ENCODE results near the gene GPATCH3. TPM values are rescaled to one million over a fixed set of nuclear protein-coding genes. Genes with fewer than 3 reads are reported as not detected.
A peak's percentile ranks its signal among the peaks of the same experiment; 100 is the strongest.
"Not testable (repeated sequence)": the region's sequence is repeated elsewhere in the genome, so short reads cannot be mapped to it uniquely, and the experiment has no call there.

GPATCH3 gene
- 21.2 and 23.9 TPM in 2 replicates for total RNA-seq
- long read RNA-seq, transcript GPATCH3-201 (7 exons, 2,123 nt): major isoform, 66 of 76 reads
- long read RNA-seq, partial matches to known transcripts: 1 of 76 reads
- long read RNA-seq, other reads (novel, unspliced or antisense): 9 of 76 reads

DNA sequence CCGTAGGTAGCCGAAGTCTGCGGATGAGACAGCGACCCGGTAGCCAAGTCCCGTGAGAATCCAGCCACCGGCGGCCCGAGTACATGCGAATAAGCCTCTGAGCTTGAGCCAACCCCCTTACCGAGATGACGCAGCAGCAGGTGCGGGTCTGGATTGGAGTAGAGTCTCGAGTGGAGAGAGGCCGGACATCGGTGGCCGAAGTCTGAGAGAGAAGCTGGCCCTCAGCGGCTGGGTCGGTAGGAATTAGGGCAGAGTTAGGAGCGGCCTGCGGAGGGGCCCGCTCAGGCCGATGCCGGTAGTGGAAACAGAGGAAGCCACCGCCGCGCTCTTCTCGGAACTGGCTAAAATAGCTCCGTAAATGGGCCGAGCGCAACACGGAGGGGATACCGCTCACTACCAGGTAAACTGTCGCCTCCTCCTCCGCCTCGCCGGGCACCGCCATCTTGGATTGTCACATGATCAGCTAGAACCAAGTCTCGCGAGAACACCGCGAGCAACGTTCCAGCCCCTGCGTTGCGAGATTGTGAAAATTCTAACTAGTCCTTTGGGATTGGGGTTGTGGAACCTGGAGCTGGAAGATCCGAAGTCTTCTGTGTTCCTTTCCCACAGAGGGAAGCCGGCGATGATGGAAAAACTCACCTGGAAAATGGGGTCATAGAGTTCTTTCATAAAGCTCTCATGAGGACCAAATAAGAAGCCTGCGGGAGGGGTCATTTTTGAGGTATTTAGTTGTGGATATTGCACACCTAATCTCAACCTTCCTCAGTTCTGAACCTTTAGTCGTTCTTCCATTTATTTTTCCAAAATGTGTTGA lies at the start of gene GPATCH3:
TSS of gene GPATCH3 (minus strand) at position 467 of the 814 bp plus-strand sequence. CDS start at position 442, 25 bp downstream.
- Mint-ChIP-seq H3K27ac (peak within 1 kb of the TSS; percentile 97), H3K4me3 (ENCODE audit: low read depth) (peak within 1 kb of the TSS; percentile 87), H3K4me1 (ENCODE audit: low read depth) (peaks cover 20% of the 10 kb centered on the region), H3K36me3 (ENCODE audit: insufficient read depth) (peaks cover 8% of the 10 kb centered on the region), H3K27me3 (no peaks in the 10 kb centered on the region), H3K9me3 (ENCODE audit: low read depth) (no peaks in the 10 kb centered on the region)
- TF ChIP-seq, protein P1, sequence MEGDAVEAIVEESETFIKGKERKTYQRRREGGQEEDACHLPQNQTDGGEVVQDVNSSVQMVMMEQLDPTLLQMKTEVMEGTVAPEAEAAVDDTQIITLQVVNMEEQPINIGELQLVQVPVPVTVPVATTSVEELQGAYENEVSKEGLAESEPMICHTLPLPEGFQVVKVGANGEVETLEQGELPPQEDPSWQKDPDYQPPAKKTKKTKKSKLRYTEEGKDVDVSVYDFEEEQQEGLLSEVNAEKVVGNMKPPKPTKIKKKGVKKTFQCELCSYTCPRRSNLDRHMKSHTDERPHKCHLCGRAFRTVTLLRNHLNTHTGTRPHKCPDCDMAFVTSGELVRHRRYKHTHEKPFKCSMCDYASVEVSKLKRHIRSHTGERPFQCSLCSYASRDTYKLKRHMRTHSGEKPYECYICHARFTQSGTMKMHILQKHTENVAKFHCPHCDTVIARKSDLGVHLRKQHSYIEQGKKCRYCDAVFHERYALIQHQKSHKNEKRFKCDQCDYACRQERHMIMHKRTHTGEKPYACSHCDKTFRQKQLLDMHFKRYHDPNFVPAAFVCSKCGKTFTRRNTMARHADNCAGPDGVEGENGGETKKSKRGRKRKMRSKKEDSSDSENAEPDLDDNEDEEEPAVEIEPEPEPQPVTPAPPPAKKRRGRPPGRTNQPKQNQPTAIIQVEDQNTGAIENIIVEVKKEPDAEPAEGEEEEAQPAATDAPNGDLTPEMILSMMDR (IDR thresholded peaks at IDR 0.05; ENCODE audit: unreplicated experiment): no peak
- DNase-seq (ENCODE audit: low spot score, unreplicated experiment): peak; percentile 85

DNA sequence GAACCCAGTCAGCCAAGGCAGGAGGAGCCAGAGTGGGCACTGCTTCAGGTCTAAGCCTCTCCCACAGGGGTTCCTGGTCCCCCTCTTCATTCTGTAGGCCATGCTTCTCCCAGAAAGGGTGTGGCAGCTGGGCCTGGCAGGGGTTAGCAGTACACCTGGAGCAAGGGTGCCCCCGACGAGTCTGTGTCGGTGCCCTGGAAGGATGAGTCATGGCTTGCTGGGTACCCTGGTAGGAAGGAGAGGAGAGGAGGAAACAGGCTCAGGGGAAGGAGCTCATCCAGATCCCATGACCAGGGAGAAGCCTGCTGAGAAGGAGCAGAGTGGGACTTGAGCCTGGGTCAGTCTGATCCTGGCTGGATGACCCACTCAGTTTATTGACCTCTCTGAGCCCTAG lies 49.7 kb upstream of the GPATCH3 start:
- TF ChIP-seq, protein P1 (IDR thresholded peaks at IDR 0.05; ENCODE audit: unreplicated experiment): no peak
- Mint-ChIP-seq H3K36me3 (ENCODE audit: insufficient read depth) (peaks cover 28% of the 10 kb centered on the region), H3K4me1 (ENCODE audit: low read depth) (peaks cover 16% of the 10 kb centered on the region), H3K4me3 (ENCODE audit: low read depth) (no peak overlapping the region), H3K9me3 (ENCODE audit: low read depth) (no peaks in the 10 kb centered on the region), H3K27ac (peak overlapping the region; percentile 37), H3K27me3 (no peaks in the 10 kb centered on the region)
- no peak for DNase-seq (ENCODE audit: low spot score, unreplicated experiment)

- DNase-seq (ENCODE audit: low spot score, unreplicated experiment): no peak
- Mint-ChIP-seq H3K4me3 (ENCODE audit: low read depth) (no peak overlapping the region), H3K27ac (peak overlapping the region; percentile 37), H3K4me1 (ENCODE audit: low read depth) (peaks cover 17% of the 10 kb centered on the region), H3K9me3 (ENCODE audit: low read depth) (no peaks in the 10 kb centered on the region), H3K36me3 (ENCODE audit: insufficient read depth) (peaks cover 29% of the 10 kb centered on the region), H3K27me3 (no peaks in the 10 kb centered on the region)
- TF ChIP-seq, protein P1 (IDR thresholded peaks at IDR 0.05; ENCODE audit: unreplicated experiment): no peak
These were observed 49.1 kb upstream of the GPATCH3 start for GRCh38 chr1:26949266-26949925.

- H3K4me1 Mint-ChIP-seq (ENCODE audit: low read depth): peaks cover 17% of the 10 kb centered on the region
- H3K27me3 Mint-ChIP-seq; H3K4me3 Mint-ChIP-seq (ENCODE audit: low read depth); DNase-seq (ENCODE audit: low spot score, unreplicated experiment); H3K9me3 Mint-ChIP-seq (ENCODE audit: low read depth); H3K27ac Mint-ChIP-seq: not testable (repeated sequence)
- peaks cover 27% of the 10 kb centered on the region for H3K36me3 Mint-ChIP-seq (ENCODE audit: insufficient read depth)
These were observed 48.4 kb upstream of the GPATCH3 start for GRCh38 chr1:26948725-26949057.

DNA sequence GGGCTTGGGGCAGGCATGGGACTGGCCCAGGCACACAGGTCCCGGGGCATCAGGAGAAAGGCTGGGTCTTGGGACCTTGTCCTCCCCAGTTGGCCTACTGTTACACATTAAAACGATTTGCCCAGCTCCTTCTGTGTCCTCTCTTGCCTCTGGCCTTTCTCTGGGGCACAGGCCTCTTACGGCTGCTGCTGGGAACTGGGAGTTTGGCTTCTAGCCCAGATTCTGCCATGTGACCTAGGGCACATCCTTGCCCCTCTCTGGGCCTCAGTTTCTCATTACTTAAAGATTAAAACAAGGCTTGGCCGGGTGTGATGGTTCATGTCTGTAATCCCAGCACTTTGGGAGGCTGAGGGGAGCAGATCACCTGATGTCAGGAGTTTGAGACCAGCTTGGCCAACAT lies 46.0 kb upstream of the GPATCH3 start:
- Mint-ChIP-seq H3K27me3 (no peaks in the 10 kb centered on the region), H3K4me3 (ENCODE audit: low read depth) (no peak overlapping the region), H3K9me3 (ENCODE audit: low read depth) (no peaks in the 10 kb centered on the region), H3K36me3 (ENCODE audit: insufficient read depth) (peaks cover 33% of the 10 kb centered on the region), H3K4me1 (ENCODE audit: low read depth) (peaks cover 17% of the 10 kb centered on the region), H3K27ac (peak overlapping the region; percentile 88)
- TF ChIP-seq, protein P1 (IDR thresholded peaks at IDR 0.05; ENCODE audit: unreplicated experiment): no peak
- DNase-seq (ENCODE audit: low spot score, unreplicated experiment): no peak

All from progenitor cell of endocrine pancreas (in vitro differentiated cells).